SK-N-SH treated with all-trans-retinoic acid at 6 μM for 48 hours (cell line): ENCODE measurements around the gene CHKA.

ENCODE experiments used
- BACH2 ChIP-seq: fragments of 250-450 bp; sonication (Bioruptor Pico); IDR thresholded peaks from 2 replicates; pipeline ENCODE4 v1.9.0; 2021; ENCODE audit warnings: mild to moderate bottlenecking, borderline replicate concordance
- CSDC2 ChIP-seq: fragments of 250-450 bp; sonication (Bioruptor Pico); IDR thresholded peaks from 2 replicates; pipeline ENCODE4 v1.5.0; 2020; ENCODE audit warnings: mild to moderate bottlenecking, moderate library complexity
- ESRRG ChIP-seq: fragments of 250-450 bp; sonication (Bioruptor Pico); IDR thresholded peaks from 2 replicates; pipeline ENCODE4 v1.6.1; 2021; ENCODE audit warnings: mild to moderate bottlenecking
- PATZ1 ChIP-seq: fragments of 250-450 bp; sonication (Bioruptor Pico); IDR thresholded peaks from 2 replicates; pipeline ENCODE4 v1.8.0; 2020; ENCODE audit warnings: mild to moderate bottlenecking, moderate library complexity, borderline replicate concordance
- TOX ChIP-seq: fragments of 250-450 bp; sonication (Bioruptor Pico); IDR thresholded peaks from 2 replicates; pipeline ENCODE4 v1.8.0; 2021; ENCODE audit warnings: mild to moderate bottlenecking, moderate library complexity, borderline replicate concordance

GRCh38 chr11:68116974-68117373, 4.2 kb downstream of the CHKA start:
- TF ChIP-seq TOX (CRISPR knock-in tag) (no peak), PATZ1 (CRISPR knock-in tag) (no peak), BACH2 (CRISPR knock-in tag) (no peak), CSDC2 (CRISPR knock-in tag) (no peak), ESRRG (CRISPR knock-in tag) (no peak)
